ENCODE data around the gene SDHA. TPM values are rescaled to one million over a fixed set of nuclear protein-coding genes. Genes with fewer than 3 reads are reported as not detected.
"Not testable (repeated sequence)": the region's sequence is repeated elsewhere in the genome, so short reads cannot be mapped to it uniquely, and the experiment has no call there.

The SDHA gene
- polyA plus RNA-seq, 4 donors = 75.7 to 151 (median 136) TPM

- DNase-seq (ENCODE audit: low read depth in 4 of 4, low spot score in 3 of 4) = not testable (repeated sequence)
Measured at GRCh38 chr5:251975-252374, 33.9 kb downstream of the SDHA start.

GRCh38 chr5:252546-252945 lies 34.4 kb downstream of the SDHA start:
- no peak for DNase-seq (ENCODE audit: low read depth in 4 of 4, low spot score in 3 of 4)

- DNase-seq (ENCODE audit: low read depth in 4 of 4, low spot score in 3 of 4) = not testable (repeated sequence)
Measured at GRCh38 chr5:254322-254721, 36.2 kb downstream of the SDHA start.

GRCh38 chr5:255116-255515 lies 37.0 kb downstream of the SDHA start:
- not testable (repeated sequence) for DNase-seq (ENCODE audit: low read depth in 4 of 4, low spot score in 3 of 4)

- DNase-seq (ENCODE audit: low read depth in 4 of 4, low spot score in 3 of 4) = not testable (repeated sequence)
Measured at GRCh38 chr5:256347-256746, 38.2 kb downstream of the SDHA start.

- no peak for DNase-seq (ENCODE audit: low read depth in 4 of 4, low spot score in 3 of 4)
Measured at GRCh38 chr5:257148-257547, 39.0 kb downstream of the SDHA start.

GRCh38 chr5:263275-263974 lies 45.3 kb downstream of the SDHA start:
- DNase-seq (ENCODE audit: low read depth in 4 of 4, low spot score in 3 of 4) = not testable (repeated sequence)

GRCh38 chr5:264338-264737 lies 46.2 kb downstream of the SDHA start:
- no peak for DNase-seq (ENCODE audit: low read depth in 4 of 4, low spot score in 3 of 4)

- DNase-seq (ENCODE audit: low read depth in 4 of 4, low spot score in 3 of 4) = not testable (repeated sequence)
Measured at GRCh38 chr5:266311-267026, 48.3 kb downstream of the SDHA start.

- DNase-seq (ENCODE audit: low read depth in 4 of 4, low spot score in 3 of 4) = no peak
Measured at GRCh38 chr5:267716-268115, 49.6 kb downstream of the SDHA start.

- no peak for DNase-seq (ENCODE audit: low read depth in 4 of 4, low spot score in 3 of 4)
Measured at GRCh38 chr5:270340-270739, 52.2 kb downstream of the SDHA start.

GRCh38 chr5:271828-272167 lies 53.7 kb downstream of the SDHA start:
- not testable (repeated sequence) for DNase-seq (ENCODE audit: low read depth in 4 of 4, low spot score in 3 of 4)

GRCh38 chr5:273091-273490 lies 55.0 kb downstream of the SDHA start:
- not testable (repeated sequence) for DNase-seq (ENCODE audit: low read depth in 4 of 4, low spot score in 3 of 4)

GRCh38 chr5:273491-273890 lies 55.4 kb downstream of the SDHA start:
- not testable (repeated sequence) for DNase-seq (ENCODE audit: low read depth in 4 of 4, low spot score in 3 of 4)

GRCh38 chr5:274346-274745 lies 56.2 kb downstream of the SDHA start:
- not testable (repeated sequence) for DNase-seq (ENCODE audit: low read depth in 4 of 4, low spot score in 3 of 4)

GRCh38 chr5:278646-279045 lies 60.5 kb downstream of the SDHA start:
- DNase-seq (ENCODE audit: low read depth in 4 of 4, low spot score in 3 of 4) = no peak

- not testable (repeated sequence) for DNase-seq (ENCODE audit: low read depth in 4 of 4, low spot score in 3 of 4)
Measured at GRCh38 chr5:279051-279665, 61.0 kb downstream of the SDHA start.

- no peak for DNase-seq (ENCODE audit: low read depth in 4 of 4, low spot score in 3 of 4)
Measured at GRCh38 chr5:285991-286557, 68.0 kb downstream of the SDHA start.

GRCh38 chr5:290200-290599 lies 72.1 kb downstream of the SDHA start:
- not testable (repeated sequence) for DNase-seq (ENCODE audit: low read depth in 4 of 4, low spot score in 3 of 4)

GRCh38 chr5:291345-291744 lies 73.2 kb downstream of the SDHA start:
- not testable (repeated sequence) for DNase-seq (ENCODE audit: low read depth in 4 of 4, low spot score in 3 of 4)

GRCh38 chr5:294788-295187 lies 76.7 kb downstream of the SDHA start:
- not testable (repeated sequence) for DNase-seq (ENCODE audit: low read depth in 4 of 4, low spot score in 3 of 4)
